Measurements from ENCODE around the gene FIG4.

GRCh38 chr6:109872968-109873545 lies 182.0 kb downstream of the FIG4 start:
- TF ChIP-seq, protein P1, sequence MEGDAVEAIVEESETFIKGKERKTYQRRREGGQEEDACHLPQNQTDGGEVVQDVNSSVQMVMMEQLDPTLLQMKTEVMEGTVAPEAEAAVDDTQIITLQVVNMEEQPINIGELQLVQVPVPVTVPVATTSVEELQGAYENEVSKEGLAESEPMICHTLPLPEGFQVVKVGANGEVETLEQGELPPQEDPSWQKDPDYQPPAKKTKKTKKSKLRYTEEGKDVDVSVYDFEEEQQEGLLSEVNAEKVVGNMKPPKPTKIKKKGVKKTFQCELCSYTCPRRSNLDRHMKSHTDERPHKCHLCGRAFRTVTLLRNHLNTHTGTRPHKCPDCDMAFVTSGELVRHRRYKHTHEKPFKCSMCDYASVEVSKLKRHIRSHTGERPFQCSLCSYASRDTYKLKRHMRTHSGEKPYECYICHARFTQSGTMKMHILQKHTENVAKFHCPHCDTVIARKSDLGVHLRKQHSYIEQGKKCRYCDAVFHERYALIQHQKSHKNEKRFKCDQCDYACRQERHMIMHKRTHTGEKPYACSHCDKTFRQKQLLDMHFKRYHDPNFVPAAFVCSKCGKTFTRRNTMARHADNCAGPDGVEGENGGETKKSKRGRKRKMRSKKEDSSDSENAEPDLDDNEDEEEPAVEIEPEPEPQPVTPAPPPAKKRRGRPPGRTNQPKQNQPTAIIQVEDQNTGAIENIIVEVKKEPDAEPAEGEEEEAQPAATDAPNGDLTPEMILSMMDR (conservative IDR thresholded peaks at IDR 0.05; ENCODE audit: low read depth, low read length) = no peak
- TF ChIP-seq EZH2 (IDR thresholded peaks at IDR 0.05; ENCODE audit: low read length, unreplicated experiment) = no peak

All from PC-3 (cell line).